AG09309 (cell line): Measurements from ENCODE around the gene CDK2AP2.

Experiments
- DNase-seq: peaks from one replicate; pipeline ENCODE4 v3.0.0-alpha.2; 2010; ENCODE audit warnings: low read depth
- H3K4me3 ChIP-seq: 2 replicates; pipeline ENCODE4 v1.5.1; 2011; ENCODE audit warnings: mild to moderate bottlenecking, low read depth, low read length, moderate library complexity; ENCODE audit not compliant: control insufficient read depth
- TF ChIP-seq, protein P1 (sequence below): IDR thresholded peaks from 2 replicates; pipeline ENCODE4 v1.5.1; 2011; ENCODE audit warnings: mild to moderate bottlenecking, low read depth, low read length, inconsistent platforms; ENCODE audit not compliant: insufficient read depth, control insufficient read depth; ENCODE audit errors: missing control alignments

CDK2AP2 gene

DNA sequence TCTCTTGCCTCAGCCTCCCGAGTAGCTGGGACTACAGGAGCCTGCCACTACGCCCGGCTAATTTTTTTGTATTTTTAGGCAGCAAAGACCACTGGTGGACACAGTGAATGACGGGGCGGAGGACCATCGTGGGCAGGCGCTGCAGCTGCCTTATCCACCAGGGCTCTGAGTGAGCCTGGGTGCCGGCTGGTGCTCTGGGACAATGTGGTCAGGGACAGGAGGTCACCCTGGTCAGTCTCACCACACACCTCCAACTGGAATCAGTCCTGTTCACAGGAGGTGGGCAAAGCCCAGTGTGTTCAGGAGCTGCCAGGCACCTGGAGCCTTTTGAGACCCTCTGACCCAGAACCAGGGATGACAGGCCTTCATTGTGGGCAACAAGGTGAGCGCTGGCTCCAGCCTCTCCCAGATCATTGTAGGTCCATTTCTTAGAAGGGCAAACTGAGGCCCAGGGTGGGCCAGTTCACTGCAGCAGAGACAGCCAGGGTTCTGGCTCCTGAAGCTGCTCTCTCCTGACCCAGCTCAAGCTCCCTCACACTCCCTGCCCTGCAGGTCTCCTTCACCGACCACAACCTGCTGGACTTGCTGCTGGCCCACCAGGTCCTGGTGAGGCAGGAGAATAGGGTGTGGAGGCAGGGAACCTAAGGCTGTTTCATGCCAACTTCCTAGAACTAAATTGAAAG is 31.0 kb upstream of the CDK2AP2 start:
- TF ChIP-seq, protein P1, sequence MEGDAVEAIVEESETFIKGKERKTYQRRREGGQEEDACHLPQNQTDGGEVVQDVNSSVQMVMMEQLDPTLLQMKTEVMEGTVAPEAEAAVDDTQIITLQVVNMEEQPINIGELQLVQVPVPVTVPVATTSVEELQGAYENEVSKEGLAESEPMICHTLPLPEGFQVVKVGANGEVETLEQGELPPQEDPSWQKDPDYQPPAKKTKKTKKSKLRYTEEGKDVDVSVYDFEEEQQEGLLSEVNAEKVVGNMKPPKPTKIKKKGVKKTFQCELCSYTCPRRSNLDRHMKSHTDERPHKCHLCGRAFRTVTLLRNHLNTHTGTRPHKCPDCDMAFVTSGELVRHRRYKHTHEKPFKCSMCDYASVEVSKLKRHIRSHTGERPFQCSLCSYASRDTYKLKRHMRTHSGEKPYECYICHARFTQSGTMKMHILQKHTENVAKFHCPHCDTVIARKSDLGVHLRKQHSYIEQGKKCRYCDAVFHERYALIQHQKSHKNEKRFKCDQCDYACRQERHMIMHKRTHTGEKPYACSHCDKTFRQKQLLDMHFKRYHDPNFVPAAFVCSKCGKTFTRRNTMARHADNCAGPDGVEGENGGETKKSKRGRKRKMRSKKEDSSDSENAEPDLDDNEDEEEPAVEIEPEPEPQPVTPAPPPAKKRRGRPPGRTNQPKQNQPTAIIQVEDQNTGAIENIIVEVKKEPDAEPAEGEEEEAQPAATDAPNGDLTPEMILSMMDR: no peak
- no peak for DNase-seq
- no peak overlapping the region for H3K4me3 ChIP-seq

DNA sequence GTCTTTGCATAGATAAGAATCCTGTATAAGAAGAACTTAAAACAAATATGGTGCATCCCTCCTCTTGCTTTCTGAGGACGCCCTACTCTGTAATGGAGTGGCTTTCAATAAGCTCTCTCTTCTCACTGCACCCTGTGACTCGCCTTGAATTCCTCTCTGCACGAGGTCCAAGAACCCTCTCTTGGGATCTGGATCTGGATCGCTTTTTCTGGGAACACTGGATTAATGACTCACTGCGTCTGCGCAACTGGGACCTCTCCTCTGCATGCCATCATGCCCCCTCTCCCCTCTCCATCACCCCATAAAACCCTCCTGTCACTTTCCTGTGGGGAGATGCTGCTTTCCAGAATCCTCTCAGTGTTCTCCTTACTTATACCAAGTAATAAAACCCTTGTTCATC is 30.3 kb upstream of the CDK2AP2 start:
- TF ChIP-seq, protein P1: no peak
- H3K4me3 ChIP-seq: no peak overlapping the region
- DNase-seq: no peak

DNA sequence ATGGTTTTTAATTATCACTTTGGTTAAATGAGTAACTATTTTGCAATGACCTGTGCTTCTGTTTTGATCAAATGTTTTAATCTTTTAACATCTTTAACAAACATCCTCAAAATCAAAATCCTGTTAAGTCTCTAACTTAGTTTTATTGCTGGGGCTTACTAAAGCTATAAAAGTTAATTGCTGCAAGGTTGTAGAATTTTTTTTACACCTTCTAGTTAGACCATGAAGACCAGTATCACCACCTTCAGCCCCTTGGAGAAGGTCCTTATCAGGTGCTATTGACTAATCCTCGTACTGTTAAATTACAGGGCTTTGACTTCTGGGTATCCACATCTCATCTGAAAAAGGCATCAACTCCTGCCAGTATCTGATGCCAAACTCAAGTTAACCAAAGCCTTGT is 27.6 kb upstream of the CDK2AP2 start:
- DNase-seq: no peak
- TF ChIP-seq, protein P1: no peak
- H3K4me3 ChIP-seq: no peak overlapping the region

DNA sequence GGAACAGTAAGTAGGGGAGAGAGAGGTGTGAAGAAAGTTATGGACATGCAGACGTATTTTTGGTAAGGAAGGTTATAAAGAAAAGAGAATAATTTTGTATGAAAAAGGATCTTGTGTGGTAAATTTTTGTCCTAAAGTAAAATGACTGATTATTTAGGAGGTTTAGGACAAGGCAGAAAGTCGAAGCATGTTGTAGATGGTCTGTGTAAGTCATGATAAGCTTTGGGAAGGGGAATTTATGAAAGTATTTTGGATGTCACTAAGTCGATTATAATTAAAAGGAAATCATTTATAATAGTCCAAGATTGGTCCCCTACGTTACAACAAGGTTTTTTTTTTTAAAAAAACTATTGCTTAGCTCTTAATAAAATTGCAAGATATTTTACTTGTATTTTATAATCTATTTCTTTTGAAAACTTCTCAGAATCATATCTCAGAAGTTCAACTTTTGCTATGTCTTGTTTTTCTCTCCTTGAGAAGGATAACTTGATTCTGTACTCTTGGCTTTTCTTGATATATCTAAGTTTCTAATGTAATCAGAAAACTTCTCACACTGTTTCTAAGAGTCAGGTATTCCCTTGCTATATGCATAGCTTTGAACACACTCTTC is 26.2 kb upstream of the CDK2AP2 start:
- DNase-seq: no peak
- no peak overlapping the region for H3K4me3 ChIP-seq
- TF ChIP-seq, protein P1: no peak

DNA sequence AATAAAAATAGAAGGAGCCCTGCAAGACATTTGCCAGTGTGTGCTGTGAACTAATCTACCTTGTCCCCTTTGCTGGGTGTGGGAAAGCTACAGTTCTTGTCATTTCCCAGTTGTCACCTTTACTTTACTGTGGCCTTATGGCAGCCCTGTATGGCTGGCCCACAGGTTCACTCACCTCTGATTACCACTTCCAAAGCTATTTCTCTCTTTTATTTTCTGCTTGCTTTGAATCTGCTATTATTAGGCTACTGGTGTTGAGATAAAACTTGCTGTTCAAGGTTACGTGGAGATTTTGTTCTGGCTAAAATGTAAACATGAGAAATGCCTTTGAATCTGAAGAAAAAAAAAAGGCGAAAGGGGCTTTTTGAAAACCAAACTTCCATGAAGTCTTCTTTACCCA is 24.9 kb upstream of the CDK2AP2 start:
- TF ChIP-seq, protein P1: no peak
- DNase-seq: no peak
- H3K4me3 ChIP-seq: no peak overlapping the region

DNA sequence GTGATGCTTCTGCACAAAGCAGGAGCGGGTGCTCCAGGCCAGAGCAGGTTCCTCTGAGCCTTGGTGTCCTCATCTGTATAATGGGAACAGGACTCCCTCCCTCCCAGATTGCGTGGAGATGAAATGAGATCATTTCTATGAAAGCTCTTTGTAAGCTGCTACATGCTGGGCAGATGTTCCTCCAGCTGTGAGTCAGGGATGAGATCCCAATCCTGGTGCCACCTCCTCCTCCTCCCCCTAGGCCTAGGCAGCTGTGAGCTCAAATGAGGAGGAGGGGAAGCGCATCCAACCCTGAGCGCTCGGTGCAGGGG is 22.3 kb upstream of the CDK2AP2 start:
- TF ChIP-seq, protein P1: no peak
- no peak for DNase-seq
- H3K4me3 ChIP-seq: no peak overlapping the region
